Left renal cortex interstitium (tissue), 4 donors: ENCODE data around the gene PDZD8. TPM values are rescaled to one million over a fixed set of nuclear protein-coding genes. Genes with fewer than 3 reads are reported as not detected.
"Not testable (repeated sequence)": the region's sequence is repeated elsewhere in the genome, so short reads cannot be mapped to it uniquely, and the experiment has no call there.

Experiments
- DNase-seq, 4 donors: peaks; one replicate each; pipeline ENCODE4 v3.0.0-alpha.2; 2013; ENCODE audit warnings: low read depth in 4 of 4, low spot score in 2 of 4, missing footprints in 1 of 4
- polyA plus RNA-seq, 4 donors: library from polyadenylated mRNA; unstranded; fragments of 120-200 nt; gene quantifications; one replicate each; pipeline ENCODE4 v1.2.1, GENCODE V29; 2013; ENCODE audit not compliant: insufficient read length in 4 of 4

The PDZD8 gene
- polyA plus RNA-seq, 4 donors: 30.2 to 42.1 (median 38.3) TPM

GRCh38 chr10:117257721-117258120, 117.5 kb downstream of the PDZD8 start:
- DNase-seq: no peak

DNA sequence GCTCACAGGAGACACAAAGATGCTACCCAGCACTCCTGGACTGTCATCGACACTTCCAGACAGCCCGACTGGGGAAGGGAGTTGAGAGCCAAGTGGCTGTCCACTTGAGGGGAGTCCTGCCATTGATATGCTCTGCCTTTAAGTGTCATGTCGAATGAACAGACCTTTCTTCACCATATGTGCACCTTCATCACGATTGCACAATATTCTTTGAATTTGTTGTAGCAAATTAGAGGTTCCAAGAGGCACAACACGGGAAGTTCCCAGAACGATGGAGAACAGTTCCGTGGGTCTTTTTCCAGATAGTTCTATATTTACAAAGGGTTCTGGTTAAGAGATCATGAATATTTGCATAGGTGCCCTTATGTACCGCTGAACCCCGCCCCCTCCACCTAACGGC, 118.3 kb downstream of the PDZD8 start:
- no peak for DNase-seq

DNA sequence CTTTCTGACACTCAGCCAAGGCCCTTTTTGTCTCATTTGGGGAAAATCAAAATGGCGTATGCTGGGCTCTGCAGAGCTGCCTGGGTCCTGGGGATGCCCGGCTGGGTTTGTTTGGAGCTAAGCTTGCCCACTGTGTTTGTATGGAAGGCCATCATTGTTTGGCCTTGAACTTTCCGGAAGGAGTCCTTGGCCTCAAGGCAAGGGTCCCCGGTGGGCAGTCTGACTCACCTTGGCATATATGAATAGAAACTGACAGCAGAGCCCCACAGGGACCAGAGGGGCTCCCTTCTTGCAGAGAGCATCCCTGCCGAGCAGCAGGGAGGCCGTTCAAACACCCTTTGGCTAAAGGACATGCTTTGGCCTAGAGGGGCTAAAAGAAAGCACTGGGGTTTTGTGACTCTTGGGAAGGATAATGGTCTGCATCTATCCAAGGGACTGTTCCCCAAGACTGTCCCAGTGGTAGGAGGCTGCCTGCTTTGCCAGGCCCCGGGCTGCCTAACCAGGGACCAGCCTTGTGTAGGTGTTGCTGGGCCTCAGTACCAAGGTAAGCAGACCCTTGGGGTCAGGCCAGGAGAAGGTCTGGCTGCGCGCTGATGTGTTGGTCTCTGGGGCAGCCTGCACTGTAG, 119.3 kb downstream of the PDZD8 start:
- no peak for DNase-seq

GRCh38 chr10:117254774-117255735, 120.2 kb downstream of the PDZD8 start:
- no peak for DNase-seq

DNA sequence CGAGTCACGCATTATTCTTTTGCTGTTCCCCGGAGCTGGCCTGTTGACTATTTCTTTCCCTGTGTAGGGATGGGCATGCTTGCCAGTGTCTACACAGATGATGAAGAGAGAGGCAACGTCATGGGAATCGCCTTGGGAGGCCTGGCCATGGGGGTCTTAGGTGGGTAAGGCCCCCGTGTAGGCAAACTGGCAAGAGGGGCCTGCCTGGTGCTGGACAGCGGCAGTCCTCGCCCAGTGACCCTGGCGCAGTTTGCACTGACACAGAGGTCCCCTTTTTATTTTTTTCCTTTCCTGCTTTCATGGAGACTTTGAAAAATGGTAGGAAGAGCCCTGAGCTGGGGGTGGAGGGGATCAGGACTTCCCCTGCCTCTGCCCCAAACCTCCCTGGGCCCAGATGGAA, 120.9 kb downstream of the PDZD8 start:
- no peak for DNase-seq

GRCh38 chr10:117253908-117254307, 121.3 kb downstream of the PDZD8 start:
- DNase-seq: no peak

DNA sequence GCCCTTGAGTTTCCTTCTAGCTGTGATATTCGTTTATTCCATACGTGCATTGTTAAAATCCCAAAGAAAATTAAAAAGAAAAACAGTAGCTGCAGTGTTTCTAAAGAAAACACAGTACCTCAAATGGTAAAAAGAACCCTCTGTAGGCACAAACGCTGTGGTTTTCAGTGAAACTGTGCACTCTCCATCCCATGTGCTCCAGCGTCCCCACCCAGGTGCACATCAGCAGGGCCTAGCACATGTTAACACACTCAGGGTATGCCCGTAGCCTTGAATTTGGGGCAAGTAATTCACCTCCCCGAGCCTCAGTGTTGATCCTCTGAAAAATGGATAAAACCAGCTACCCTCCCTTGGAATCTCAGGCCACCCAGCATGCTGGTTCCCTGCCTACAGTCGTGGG, 124.8 kb downstream of the PDZD8 start:
- no peak for DNase-seq

GRCh38 chr10:117249493-117250093, 125.6 kb downstream of the PDZD8 start:
- DNase-seq: no peak

DNA sequence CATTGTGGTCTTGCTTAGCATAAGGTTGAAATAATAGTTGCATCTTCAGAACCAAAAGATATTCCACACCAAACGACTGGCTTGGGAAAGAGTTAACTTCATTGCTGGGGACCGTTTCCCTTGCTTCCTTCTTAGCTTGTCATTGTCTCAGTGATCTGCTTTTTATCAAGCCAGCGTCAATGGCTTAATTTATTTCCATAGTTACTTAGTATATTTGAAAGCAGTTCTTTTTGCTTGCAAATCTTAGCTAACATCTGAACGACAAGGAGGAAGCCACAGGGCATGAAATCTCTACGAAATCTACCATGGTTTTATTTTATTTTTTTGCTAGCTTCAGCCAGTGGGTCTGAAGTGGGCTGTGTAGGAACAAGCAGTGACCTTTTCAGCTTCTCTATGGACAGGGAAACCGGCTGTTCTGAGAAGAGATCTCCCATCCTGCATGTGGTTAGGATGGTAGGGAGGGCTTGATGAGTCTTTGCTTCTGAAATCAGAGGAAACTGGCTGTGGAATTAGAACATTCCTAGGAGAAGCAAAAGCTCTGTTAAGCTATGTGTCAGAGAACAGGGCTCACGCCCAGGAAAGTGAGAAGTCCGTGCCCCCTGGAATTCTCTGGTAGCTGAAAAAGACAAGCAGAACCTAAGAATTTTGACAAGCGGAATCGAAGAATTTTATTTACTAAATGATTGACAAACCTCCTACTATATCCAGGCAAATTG, 126.3 kb downstream of the PDZD8 start:
- no peak for DNase-seq

DNA sequence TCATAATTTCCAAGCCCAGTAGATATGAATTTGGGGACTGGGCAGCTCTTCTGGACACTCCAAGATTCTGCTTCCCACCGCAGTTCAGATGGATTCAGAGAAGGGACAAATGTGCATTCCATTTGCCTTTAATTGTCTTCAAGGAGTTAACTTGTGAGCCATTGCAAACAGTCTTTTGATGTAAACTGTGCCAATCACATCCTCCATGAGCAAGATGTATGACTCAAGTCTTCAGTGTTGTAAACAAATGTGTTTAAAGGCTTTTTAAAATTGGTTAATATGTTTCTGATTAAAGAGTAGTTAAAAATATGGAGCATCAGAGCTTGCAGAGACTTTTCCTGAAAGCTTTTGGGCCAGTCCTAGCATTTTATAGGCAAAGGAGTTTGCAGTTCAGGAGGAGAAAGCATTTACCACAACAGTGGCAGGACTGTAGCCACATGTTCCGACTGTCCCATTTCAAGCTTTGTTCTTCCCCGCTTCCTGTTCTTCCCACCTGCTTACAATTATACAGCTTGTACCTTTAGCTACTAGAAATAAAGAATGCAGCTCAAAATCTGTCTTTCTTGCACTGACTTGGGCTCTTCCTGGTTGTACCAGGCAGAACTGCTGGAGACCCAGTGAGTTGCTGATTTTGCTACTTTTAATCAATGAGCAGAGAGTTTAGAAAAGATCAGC, 128.1 kb downstream of the PDZD8 start:
- no peak for DNase-seq

DNA sequence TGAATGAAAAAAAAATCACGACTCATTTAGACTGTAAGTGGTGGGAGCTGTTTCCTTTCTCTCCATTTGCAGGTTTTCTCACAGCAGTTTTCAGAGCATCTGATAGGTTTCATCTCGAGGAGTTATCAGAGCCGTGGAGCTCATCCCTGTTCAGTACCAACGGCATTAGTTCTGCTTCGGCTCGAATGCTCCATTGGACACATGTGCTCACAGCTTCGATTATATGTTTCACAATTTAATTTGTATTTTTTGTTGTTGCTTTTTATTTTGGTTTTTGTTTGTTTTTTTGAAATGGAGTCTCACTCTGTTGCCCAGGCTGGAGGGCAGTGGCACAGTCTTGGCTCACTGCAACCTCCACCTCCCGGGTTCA, 132.8 kb downstream of the PDZD8 start:
- DNase-seq: no peak

- DNase-seq: no peak
Measured at GRCh38 chr10:117241541-117242462, 133.4 kb downstream of the PDZD8 start.

DNA sequence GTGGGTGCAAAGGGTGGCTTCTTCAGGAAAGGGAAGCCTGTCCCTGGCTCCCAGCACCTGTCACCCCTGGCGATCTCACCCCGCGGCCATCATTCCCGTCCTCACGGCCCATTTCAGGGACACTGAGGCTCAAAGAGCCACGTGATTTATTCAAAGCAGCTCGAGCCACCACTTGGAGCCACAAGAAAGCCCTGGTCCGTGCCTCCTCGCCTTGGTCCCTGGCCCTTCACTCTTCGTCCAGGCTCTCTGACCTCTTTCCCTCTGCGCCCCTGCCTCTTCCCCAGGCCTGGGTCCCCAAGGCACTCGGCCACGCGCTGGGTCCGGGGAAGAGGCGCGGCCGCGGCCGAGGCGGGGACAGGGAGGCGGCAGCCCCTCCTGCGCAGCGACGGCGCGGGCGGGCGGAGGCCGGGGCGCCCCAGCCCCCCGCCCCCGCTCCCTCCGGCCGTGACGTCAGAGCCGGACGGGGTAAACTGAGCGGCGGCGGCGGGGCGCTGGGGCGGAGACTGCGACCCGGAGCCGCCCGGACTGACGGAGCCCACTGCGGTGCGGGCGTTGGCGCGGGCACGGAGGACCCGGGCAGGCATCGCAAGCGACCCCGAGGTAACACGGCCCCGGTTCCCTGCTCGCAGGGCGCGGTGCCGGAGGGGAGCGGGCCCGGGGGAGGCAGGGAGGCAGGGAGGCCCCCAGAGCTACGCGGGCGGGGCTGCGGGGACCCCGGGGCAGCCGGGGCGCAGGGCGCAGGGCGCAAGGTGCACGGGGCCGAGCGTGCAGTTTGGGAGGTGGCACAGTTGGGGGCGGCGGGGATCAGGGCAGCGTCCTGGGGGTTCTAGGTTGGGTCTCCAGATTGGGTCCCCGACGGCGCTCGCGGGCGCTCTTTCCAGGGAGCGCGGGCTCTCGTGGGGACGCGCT, 134.4 kb downstream of the PDZD8 start, which contains the start of gene SLC18A2:
TSS of gene SLC18A2 (plus strand) at position 494 of the 909 bp plus-strand sequence. CDS start 580 bp downstream, outside the sequence.
- no peak for DNase-seq

GRCh38 chr10:117239721-117240620, 135.3 kb downstream of the PDZD8 start:
- no peak for DNase-seq

DNA sequence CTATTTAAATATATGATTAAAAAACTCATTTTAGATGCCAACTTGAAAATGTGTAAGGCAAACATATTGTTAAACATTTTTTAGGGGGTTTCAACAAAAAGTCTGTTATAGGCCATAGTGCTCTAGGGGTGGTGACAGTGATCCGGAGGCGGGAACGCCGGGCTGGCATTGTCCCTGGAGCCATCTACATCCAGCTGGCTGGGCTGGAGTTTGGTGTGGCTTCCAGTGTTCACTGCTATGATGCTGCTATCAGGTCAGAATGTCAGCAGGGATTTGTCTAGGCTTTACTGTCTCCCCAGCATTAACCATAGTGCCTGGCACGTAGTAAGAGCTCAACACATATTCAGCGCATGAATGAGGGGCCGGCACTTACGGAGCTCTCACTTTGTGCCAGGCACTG, 136.2 kb downstream of the PDZD8 start:
- no peak for DNase-seq

DNA sequence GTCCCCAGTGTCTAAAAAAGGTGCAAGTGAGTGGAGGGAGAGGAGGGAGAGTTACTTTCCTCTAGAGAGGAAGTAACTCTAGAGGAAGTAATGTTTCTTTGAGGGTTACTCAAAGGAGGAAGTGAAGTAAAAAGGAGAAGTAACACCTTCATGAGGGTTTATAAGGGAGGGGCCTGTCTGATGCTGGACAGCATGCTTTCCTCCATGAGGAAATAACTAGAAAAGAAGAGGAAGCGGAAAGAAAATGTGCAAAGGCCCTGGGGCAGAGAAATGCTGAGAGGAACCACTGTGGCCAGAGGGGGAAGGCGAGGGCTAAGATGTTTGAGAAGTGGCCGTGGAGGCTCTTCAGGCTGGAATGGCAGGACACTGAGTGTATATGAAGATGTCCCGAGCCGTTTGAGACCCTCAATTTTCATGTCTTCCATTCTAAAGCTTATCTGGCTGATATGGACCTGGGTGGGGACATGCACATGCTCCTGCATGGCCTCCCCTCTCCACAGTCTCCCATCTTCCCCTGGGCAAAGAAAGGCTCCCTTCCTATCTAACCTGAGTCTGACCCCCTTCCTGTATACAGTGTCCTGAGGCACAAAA, 137.7 kb downstream of the PDZD8 start:
- DNase-seq: no peak

- DNase-seq: not testable (repeated sequence)
Measured at GRCh38 chr10:117230107-117230506, 145.1 kb downstream of the PDZD8 start.
